ENCODE measurements around the gene EPB42. TPM values are rescaled to one million over a fixed set of nuclear protein-coding genes. Genes with fewer than 3 reads are reported as not detected.

The EPB42 gene
- total and polyA plus RNA-seq, 2 of the 4 experiments (the other 2 are of a cell fraction): not detected

GRCh38 chr15:43251871-43252250 lies 31.0 kb upstream of the EPB42 start:
- POLR2A ChIA-PET (ENCODE audit: unreplicated experiment): no interaction called here
- H3K4me2 ChIP-seq (ENCODE audit: low read depth, low read length): no peak overlapping the region
- CTCF ChIA-PET: no interaction called here
- no peak overlapping the region for H4K5ac ChIP-seq (ENCODE audit: low read depth, low read length)
- H2BK20ac ChIP-seq (ENCODE audit: low read depth, low read length): no peak overlapping the region
- intact Hi-C loops (cut with micrococcal nuclease): no loop called here
- no peak for ATAC-seq (ENCODE audit: low read depth)
- no peak overlapping the region for H3K4me3 ChIP-seq (ENCODE audit: insufficient read depth, low read depth, low read length)
- dilution Hi-C loops (cut with HindIII; ENCODE audit: low sequenced_read_pairs, unreplicated experiment): no loop called here
- 78% methylated on average over 4 of the region's 4 CpGs; no CpG with 5 or more reads in 1 of the 2 experiments for WGBS, 2 experiments (ENCODE audit: extremely low coverage in 2 of 2, insufficient read length in 1 of 2)
- no peak overlapping the region for H4K8ac ChIP-seq (ENCODE audit: low read depth in 2 of 2, low read length in 2 of 2)
- no peak overlapping the region for H3K4ac ChIP-seq (ENCODE audit: low read depth, low read length)
- H3K9me1 ChIP-seq (ENCODE audit: insufficient read depth, low read length): no peaks in the 10 kb centered on the region
- H4K20me1 ChIP-seq (ENCODE audit: insufficient read depth, low read length): no peaks in the 10 kb centered on the region
- peaks cover 2% of the 10 kb centered on the region; the same call in 1 of the 2 replicates for H3K4me1 ChIP-seq (ENCODE audit: control insufficient read depth, insufficient read depth, low read length)
- TF ChIP-seq RCOR1 (IDR thresholded peaks at IDR 0.05; ENCODE audit: insufficient replicate concordance, low read length) (no peak), CHD1 (IDR thresholded peaks at IDR 0.05; ENCODE audit: low read depth, low read length) (no peak), ELK1 (IDR thresholded peaks at IDR 0.05; ENCODE audit: borderline replicate concordance, low read depth, low read length) (no peak), BHLHE40 (IDR thresholded peaks at IDR 0.05; ENCODE audit: low read depth, low read length) (no peak), MAZ (IDR thresholded peaks at IDR 0.05; ENCODE audit: borderline replicate concordance, low read depth, low read length) (no peak), USF2 (IDR thresholded peaks at IDR 0.05; ENCODE audit: low read depth, low read length) (no peak), NFE2L2 (IDR thresholded peaks at IDR 0.05; ENCODE audit: low read depth, low read length) (no peak), CEBPB (IDR thresholded peaks at IDR 0.05; ENCODE audit: low read depth, low read length) (no peak), POLR2A (IDR thresholded peaks at IDR 0.05; ENCODE audit: low read depth, low read length) (no peak), RAD21 (IDR thresholded peaks at IDR 0.05; ENCODE audit: low read length) (no peak), RFX5 (IDR thresholded peaks at IDR 0.05; ENCODE audit: low read depth, low read length) (no peak), MAFK (IDR thresholded peaks at IDR 0.05; ENCODE audit: low read depth, low read length) (no peak), MXI1 (IDR thresholded peaks at IDR 0.05; ENCODE audit: borderline replicate concordance, low read depth, low read length) (no peak), FOS (IDR thresholded peaks at IDR 0.05; ENCODE audit: low read depth, low read length) (no peak), SMC3 (IDR thresholded peaks at IDR 0.05; ENCODE audit: low read depth, low read length) (no peak)
- TF ChIP-seq, protein P1, sequence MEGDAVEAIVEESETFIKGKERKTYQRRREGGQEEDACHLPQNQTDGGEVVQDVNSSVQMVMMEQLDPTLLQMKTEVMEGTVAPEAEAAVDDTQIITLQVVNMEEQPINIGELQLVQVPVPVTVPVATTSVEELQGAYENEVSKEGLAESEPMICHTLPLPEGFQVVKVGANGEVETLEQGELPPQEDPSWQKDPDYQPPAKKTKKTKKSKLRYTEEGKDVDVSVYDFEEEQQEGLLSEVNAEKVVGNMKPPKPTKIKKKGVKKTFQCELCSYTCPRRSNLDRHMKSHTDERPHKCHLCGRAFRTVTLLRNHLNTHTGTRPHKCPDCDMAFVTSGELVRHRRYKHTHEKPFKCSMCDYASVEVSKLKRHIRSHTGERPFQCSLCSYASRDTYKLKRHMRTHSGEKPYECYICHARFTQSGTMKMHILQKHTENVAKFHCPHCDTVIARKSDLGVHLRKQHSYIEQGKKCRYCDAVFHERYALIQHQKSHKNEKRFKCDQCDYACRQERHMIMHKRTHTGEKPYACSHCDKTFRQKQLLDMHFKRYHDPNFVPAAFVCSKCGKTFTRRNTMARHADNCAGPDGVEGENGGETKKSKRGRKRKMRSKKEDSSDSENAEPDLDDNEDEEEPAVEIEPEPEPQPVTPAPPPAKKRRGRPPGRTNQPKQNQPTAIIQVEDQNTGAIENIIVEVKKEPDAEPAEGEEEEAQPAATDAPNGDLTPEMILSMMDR (conservative IDR thresholded peaks at IDR 0.05; ENCODE audit: low read depth, low read length): no peak
- no peaks in the 10 kb centered on the region for H3K9me3 ChIP-seq (ENCODE audit: control insufficient read depth, insufficient read depth, low read length)
- no peak overlapping the region for H2BK5ac ChIP-seq (ENCODE audit: low read depth, low read length, poor library complexity, severe bottlenecking)
- peaks cover 33% of the 10 kb centered on the region for H3K27me3 ChIP-seq (ENCODE audit: control insufficient read depth, insufficient read depth, low read length)
- H2BK15ac ChIP-seq (ENCODE audit: low read depth, low read length): no peak overlapping the region
- no peak overlapping the region for H3K18ac ChIP-seq (ENCODE audit: low read depth, low read length)
- no peak overlapping the region for H2BK120ac ChIP-seq (ENCODE audit: low read depth, low read length)
- in situ Hi-C loops (cut with MboI; ENCODE audit: low sequenced_read_pairs): no loop called here
- no peak overlapping the region for H2AK9ac ChIP-seq (replicated peaks; ENCODE audit: low read depth, low read length, poor library complexity)
- no peaks in the 10 kb centered on the region for H3K36me3 ChIP-seq (ENCODE audit: control insufficient read depth, insufficient read depth, low read length)
- no peak overlapping the region for H3K27ac ChIP-seq (ENCODE audit: insufficient read depth, low read length)
- no peak overlapping the region for H3K23ac ChIP-seq (ENCODE audit: low read depth, low read length)
- DNase-seq: no peak
- no peaks in the 10 kb centered on the region for H3K79me1 ChIP-seq (ENCODE audit: low read depth in 1 of 2, low read length in 2 of 2)
- H4K91ac ChIP-seq (ENCODE audit: insufficient read depth, low read depth, low read length): no peak overlapping the region
- no peak overlapping the region for H2AK5ac ChIP-seq (ENCODE audit: low read depth, low read length)
- no TSS peak for BruUV-seq (replicated peaks)
- H3K14ac ChIP-seq (replicated peaks; ENCODE audit: low read depth, low read length): no peak overlapping the region
- no peak overlapping the region for H2AFZ ChIP-seq (replicated peaks; ENCODE audit: low read length, poor library complexity)
- no peak overlapping the region for H3K56ac ChIP-seq (ENCODE audit: extremely low read depth, insufficient read depth, low read length)
- H3K9ac ChIP-seq (ENCODE audit: low read depth, low read length): no peak overlapping the region

Data from IMR-90 (cell line).